T-helper 1 cell treated with Interleukin-12 subunit alpha and Interleukin-12 subunit beta and Interleukin-4 antibody, amounts not matched to agents 30 ng/mL and 1 ng/mL, for 36 hours (primary cell): ENCODE data around the gene TGIF2. TPM values are rescaled to one million over a fixed set of nuclear protein-coding genes. Genes with fewer than 3 reads are reported as not detected.

ENCODE experiments used
- total RNA-seq: library from RNA; stranded (reverse); gene quantifications from 2 replicates; pipeline ENCODE4 v1.2.3, GENCODE V29; 2022

The TGIF2 gene
- total RNA-seq, 1 donor from 2014 or later: 45.5 TPM

Other genes starting within 250 kb of the TGIF2 start
- gene MYL9, start 32.1 kb upstream of the TGIF2 start, total RNA-seq: 0.46 and 0.69 TPM in 2 replicates
- gene RAB5IF, start 32.2 kb downstream of the TGIF2 start, total RNA-seq: 110 TPM in 2 replicates
- gene SLA2, start 72.6 kb downstream of the TGIF2 start, total RNA-seq: 78.0 and 78.8 TPM in 2 replicates
- 26.5 and 27.2 TPM in 2 replicates for gene NDRG3, start 172.5 kb downstream of the TGIF2 start, total RNA-seq
- gene DSN1, start 200.2 kb downstream of the TGIF2 start, total RNA-seq: 25.0 and 25.2 TPM in 2 replicates